H9 (cell line): Measurements from ENCODE around the gene DCHS2. TPM values are rescaled to one million over a fixed set of nuclear protein-coding genes. Genes with fewer than 3 reads are reported as not detected.

Source experiments
- DNase-seq: peaks from one replicate; pipeline ENCODE4 v3.0.0-alpha.2; 2017
- H2AFZ ChIP-seq: one replicate; pipeline ENCODE4 v1.6.1; 2013; ENCODE audit warnings: mild to moderate bottlenecking, low read length, control low read depth, moderate library complexity
- H2AK5ac ChIP-seq: 2 replicates; pipeline ENCODE4 v1.6.1; 2013; ENCODE audit warnings: low read length, control low read depth, mixed read lengths; ENCODE audit not compliant: insufficient read length
- H2BK120ac ChIP-seq: one replicate; pipeline ENCODE4 v1.6.1; 2013; ENCODE audit warnings: low read depth, mild to moderate bottlenecking, low read length, control low read depth, inconsistent platforms; ENCODE audit not compliant: poor library complexity, severe bottlenecking
- H2BK12ac ChIP-seq: 2 replicates; pipeline ENCODE4 v1.6.1; 2013; ENCODE audit warnings: low read length, control low read depth, mixed read lengths, low read depth; ENCODE audit not compliant: insufficient read length
- H2BK15ac ChIP-seq: 2 replicates; pipeline ENCODE4 v1.6.1; 2013; ENCODE audit warnings: low read depth, low read length, control low read depth
- H2BK20ac ChIP-seq: one replicate; pipeline ENCODE4 v1.6.1; 2013; ENCODE audit warnings: low read depth, mild to moderate bottlenecking, low read length, control low read depth, inconsistent platforms; ENCODE audit not compliant: poor library complexity, severe bottlenecking
- H2BK5ac ChIP-seq: 2 replicates; pipeline ENCODE4 v1.6.1; 2013; ENCODE audit warnings: low read length, control low read depth, mixed read lengths; ENCODE audit not compliant: insufficient read length
- H3K14ac ChIP-seq: 2 replicates; pipeline ENCODE4 v1.6.1; 2013; ENCODE audit warnings: low read length, control low read depth; ENCODE audit not compliant: insufficient read depth
- H3K18ac ChIP-seq: 2 replicates; pipeline ENCODE4 v1.6.1; 2013; ENCODE audit warnings: low read depth, mild to moderate bottlenecking, mixed read lengths, low read length, control low read depth; ENCODE audit not compliant: insufficient read length
- H3K23ac ChIP-seq: 2 replicates; pipeline ENCODE4 v1.6.1; 2013; ENCODE audit warnings: low read length, control low read depth, mixed read lengths, low read depth; ENCODE audit not compliant: insufficient read length
- H3K23me2 ChIP-seq: 2 replicates; pipeline ENCODE4 v1.6.1; 2013; ENCODE audit warnings: low read depth, mild to moderate bottlenecking, mixed read lengths, low read length, control low read depth; ENCODE audit not compliant: insufficient read length, poor library complexity, severe bottlenecking
- H3K27ac ChIP-seq: 2 replicates; pipeline ENCODE4 v1.5.1; 2013; ENCODE audit warnings: low read length, control low read depth, mixed read lengths, low read depth; ENCODE audit not compliant: insufficient read length
- H3K27me3 ChIP-seq: 2 replicates; pipeline ENCODE4 v1.6.1; 2013; ENCODE audit warnings: low read length, control low read depth, inconsistent platforms; ENCODE audit not compliant: insufficient read depth
- H3K4ac ChIP-seq: 2 replicates; pipeline ENCODE4 v1.6.1; 2013; ENCODE audit warnings: low read depth, mild to moderate bottlenecking, control low read depth, inconsistent platforms, low read length, moderate library complexity
- H3K4me1 ChIP-seq: 2 replicates; pipeline ENCODE4 v1.6.1; 2013; ENCODE audit warnings: low read length, control low read depth, inconsistent platforms; ENCODE audit not compliant: insufficient read depth
- H3K4me2 ChIP-seq: 2 replicates; pipeline ENCODE4 v1.6.1; 2013; ENCODE audit warnings: low read length, control low read depth, mixed read lengths; ENCODE audit not compliant: insufficient read length, insufficient read depth
- H3K56ac ChIP-seq: 2 replicates; pipeline ENCODE4 v1.6.1; 2013; ENCODE audit warnings: low read depth, mild to moderate bottlenecking, mixed read lengths, low read length, control low read depth; ENCODE audit not compliant: insufficient read length
- H3K79me1 ChIP-seq: 2 replicates; pipeline ENCODE4 v1.6.1; 2013; ENCODE audit warnings: low read depth, mild to moderate bottlenecking, moderate library complexity, low read length, control low read depth, inconsistent platforms; ENCODE audit not compliant: insufficient read depth, poor library complexity, severe bottlenecking
- H3K79me2 ChIP-seq: 2 replicates; pipeline ENCODE4 v1.6.1; 2013; ENCODE audit warnings: low read length, control low read depth, inconsistent platforms; ENCODE audit not compliant: insufficient read depth
- H3K9ac ChIP-seq: 2 replicates; pipeline ENCODE4 v1.6.1; 2013; ENCODE audit warnings: low read length, control low read depth, mixed read lengths; ENCODE audit not compliant: insufficient read length; ENCODE audit errors: extremely low read depth
- H3K9me3 ChIP-seq: one replicate; pipeline ENCODE4 v1.6.1; 2013; ENCODE audit warnings: low read depth, low read length, inconsistent platforms; ENCODE audit not compliant: control insufficient read depth
- H3T11ph ChIP-seq: one replicate; pipeline ENCODE4 v1.6.1; 2013; ENCODE audit warnings: mild to moderate bottlenecking, low read length, control low read depth, inconsistent platforms
- H4K20me1 ChIP-seq: one replicate; pipeline ENCODE4 v1.6.1; 2013; ENCODE audit not compliant: control insufficient read depth, insufficient read length, insufficient read depth
- H4K5ac ChIP-seq: 2 replicates; pipeline ENCODE4 v1.6.1; 2013; ENCODE audit warnings: low read depth, mild to moderate bottlenecking, mixed read lengths, low read length, control low read depth; ENCODE audit not compliant: insufficient read length
- H4K8ac ChIP-seq: replicated peaks from 2 replicates; pipeline ENCODE4 v1.6.1; 2013; ENCODE audit warnings: low read length, control low read depth, mixed read lengths, low read depth; ENCODE audit not compliant: insufficient read length
- H4K91ac ChIP-seq: 2 replicates; pipeline ENCODE4 v1.6.1; 2013; ENCODE audit warnings: low read depth, mild to moderate bottlenecking, moderate library complexity, mixed read lengths, low read length, control low read depth; ENCODE audit not compliant: insufficient read length
- H3K27ac Mint-ChIP-seq, 3 experiments: 2 replicates in 2 of 3; 3 replicates in 1 of 3; pipeline ENCODE4 v1.8.0; 2020 to 2021; ENCODE audit warnings: mixed read lengths in 3 of 3, mild to moderate bottlenecking in 1 of 3, moderate library complexity in 1 of 3
- H3K27me3 Mint-ChIP-seq: 2 replicates; pipeline ENCODE4 v1.8.0; 2021; ENCODE audit warnings: low read depth, mild to moderate bottlenecking, moderate library complexity, mixed read lengths
- H3K36me3 Mint-ChIP-seq, 3 experiments: 2 replicates in 2 of 3; 3 replicates in 1 of 3; pipeline ENCODE4 v1.8.0; 2020 to 2021; ENCODE audit warnings: low read depth in 3 of 3, mixed read lengths in 3 of 3; ENCODE audit not compliant: insufficient read depth in 1 of 3
- H3K4me1 Mint-ChIP-seq, 2 experiments: 2 replicates each; pipeline ENCODE4 v1.8.0; 2020; ENCODE audit warnings: mixed read lengths in 2 of 2
- H3K4me3 Mint-ChIP-seq, 2 experiments: 2 replicates in 1 of 2; 3 replicates in 1 of 2; pipeline ENCODE4 v1.8.0; 2020 to 2021; ENCODE audit warnings: mild to moderate bottlenecking in 2 of 2, mixed read lengths in 2 of 2, moderate library complexity in 1 of 2
- H3K9me3 Mint-ChIP-seq, 2 experiments: 2 replicates in 1 of 2; 3 replicates in 1 of 2; pipeline ENCODE4 v1.8.0; 2020; ENCODE audit warnings: mild to moderate bottlenecking in 2 of 2, mixed read lengths in 2 of 2, moderate library complexity in 1 of 2
- WGBS: extraction: QIAGEN DNeasy Blood & Tissue Kit; methylation state at CpG from one replicate; pipeline ENCODE4 v1.1.7; 2013; ENCODE audit warnings: missing lambda C conversion rate, low lambda C conversion rate, mixed read lengths; ENCODE audit not compliant: insufficient read length; ENCODE audit errors: extremely low coverage; 5-methylcytosine and 5-hydroxymethylcytosine counted together
- total RNA-seq: library from RNA; stranded (reverse); gene quantifications from 2 replicates; pipeline ENCODE4 v1.2.1, GENCODE V29; 2021
- TF ChIP-seq, protein P1 (sequence below): fragments of 200-600 bp; sonication (generic); conservative IDR thresholded peaks from 3 replicates; pipeline ENCODE4 v1.8.0; 2021; ENCODE audit warnings: antibody characterized with exemption, mild to moderate bottlenecking

Gene DCHS2
- total RNA-seq, 1 experiment from 2014 or later, result 0.57 TPM

DNA sequence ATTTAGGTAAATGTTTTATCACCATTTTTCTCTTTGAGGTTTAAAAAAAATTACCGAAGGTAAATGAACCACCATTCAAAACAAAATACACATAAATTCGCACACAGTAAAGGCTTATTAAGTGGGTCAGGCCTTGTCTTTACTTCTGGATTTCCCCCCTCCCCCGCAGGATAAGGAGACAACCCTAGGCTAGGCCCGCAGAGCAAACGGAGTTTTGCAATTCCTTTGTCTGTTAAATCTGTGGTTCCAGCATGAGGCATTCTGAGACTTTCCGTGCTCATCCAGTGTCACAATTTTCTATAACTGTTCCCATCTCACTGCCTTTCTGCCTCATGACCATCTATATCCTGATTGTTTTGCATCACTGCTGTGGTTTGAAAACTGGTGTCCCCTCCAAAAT is 307.4 kb downstream of the DCHS2 start:
- no peaks in the 10 kb centered on the region for H3K79me2 ChIP-seq
- no peak overlapping the region for H2BK12ac ChIP-seq
- no peaks in the 10 kb centered on the region for H3K9me3 ChIP-seq
- H3K9me3 Mint-ChIP-seq, result no peaks in the 10 kb centered on the region
- no peak overlapping the region for H4K91ac ChIP-seq
- no peak overlapping the region for H3K4me3 Mint-ChIP-seq
- H2BK15ac ChIP-seq, result no peak overlapping the region
- no peaks in the 10 kb centered on the region for H3K27me3 Mint-ChIP-seq
- H3K4me1 Mint-ChIP-seq, result peaks cover 34 to 35% of the 10 kb centered on the region in 2 experiments
- H3T11ph ChIP-seq, result no peak overlapping the region
- no peak overlapping the region for H3K4ac ChIP-seq
- no peaks in the 10 kb centered on the region for H4K20me1 ChIP-seq
- no peak overlapping the region for H2BK20ac ChIP-seq
- 0 out of 7 replicates have a peak overlapping the region, but pooled peaks of 1 of the 3 experiments have one; percentile 7 for H3K27ac Mint-ChIP-seq
- H2BK120ac ChIP-seq, result no peak overlapping the region
- no peaks in the 10 kb centered on the region for H3K79me1 ChIP-seq
- H3K23ac ChIP-seq, result no peak overlapping the region
- H3K18ac ChIP-seq, result no peak overlapping the region
- H3K36me3 Mint-ChIP-seq, result no peaks in the 10 kb centered on the region; a peak in 1 of 7 replicates
- no peak overlapping the region for H4K5ac ChIP-seq
- H2BK5ac ChIP-seq, result no peak overlapping the region
- no peaks in the 10 kb centered on the region for H3K23me2 ChIP-seq
- H2AK5ac ChIP-seq, result no peak overlapping the region
- peak; percentile 30 for DNase-seq
- no peak overlapping the region for H3K27ac ChIP-seq
- no peak overlapping the region for H2AFZ ChIP-seq
- no peak overlapping the region for H3K4me2 ChIP-seq
- H3K56ac ChIP-seq, result no peak overlapping the region
- H3K4me1 ChIP-seq, result no peaks in the 10 kb centered on the region
- no peaks in the 10 kb centered on the region for H3K27me3 ChIP-seq
- TF ChIP-seq, protein P1, sequence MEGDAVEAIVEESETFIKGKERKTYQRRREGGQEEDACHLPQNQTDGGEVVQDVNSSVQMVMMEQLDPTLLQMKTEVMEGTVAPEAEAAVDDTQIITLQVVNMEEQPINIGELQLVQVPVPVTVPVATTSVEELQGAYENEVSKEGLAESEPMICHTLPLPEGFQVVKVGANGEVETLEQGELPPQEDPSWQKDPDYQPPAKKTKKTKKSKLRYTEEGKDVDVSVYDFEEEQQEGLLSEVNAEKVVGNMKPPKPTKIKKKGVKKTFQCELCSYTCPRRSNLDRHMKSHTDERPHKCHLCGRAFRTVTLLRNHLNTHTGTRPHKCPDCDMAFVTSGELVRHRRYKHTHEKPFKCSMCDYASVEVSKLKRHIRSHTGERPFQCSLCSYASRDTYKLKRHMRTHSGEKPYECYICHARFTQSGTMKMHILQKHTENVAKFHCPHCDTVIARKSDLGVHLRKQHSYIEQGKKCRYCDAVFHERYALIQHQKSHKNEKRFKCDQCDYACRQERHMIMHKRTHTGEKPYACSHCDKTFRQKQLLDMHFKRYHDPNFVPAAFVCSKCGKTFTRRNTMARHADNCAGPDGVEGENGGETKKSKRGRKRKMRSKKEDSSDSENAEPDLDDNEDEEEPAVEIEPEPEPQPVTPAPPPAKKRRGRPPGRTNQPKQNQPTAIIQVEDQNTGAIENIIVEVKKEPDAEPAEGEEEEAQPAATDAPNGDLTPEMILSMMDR, result no peak
- H4K8ac ChIP-seq, result no peak overlapping the region
- H3K14ac ChIP-seq, result no peak overlapping the region
- WGBS, result no CpG with 5 or more reads among the region's 6 CpGs
- no peak overlapping the region for H3K9ac ChIP-seq
